Ovary (tissue), 9 donors: Measurements from ENCODE around the gene NPW. TPM values are rescaled to one million over a fixed set of nuclear protein-coding genes. Genes with fewer than 3 reads are reported as not detected.

ENCODE experiments used
- DNase-seq, 5 donors: peaks; one replicate each; pipeline ENCODE4 v3.0.0-alpha.2; 2019 to 2020
- H3K27ac ChIP-seq, 2 donors: fragments of 200-600 bp; one replicate each; pipeline versions ENCODE4 v1.5.1 to v1.8.0; 2019 to 2022
- H3K27me3 ChIP-seq: fragments of 200-600 bp; one replicate; pipeline ENCODE4 v1.8.0; 2022
- H3K36me3 ChIP-seq: fragments of 200-600 bp; sonication (generic); one replicate; pipeline ENCODE4 v1.5.1; 2019
- H3K4me1 ChIP-seq: one replicate; pipeline ENCODE4 v1.8.1; 2013; ENCODE audit warnings: mild to moderate bottlenecking, moderate library complexity; ENCODE audit not compliant: insufficient read depth
- H3K4me3 ChIP-seq: fragments of 200-600 bp; sonication (generic); one replicate; pipeline ENCODE4 v1.5.1; 2017
- H3K9me3 ChIP-seq, 2 donors: fragments of 200-600 bp in 1 of 2; sonication (generic) in 1 of 2; one replicate each; pipeline versions ENCODE4 v1.5.1 to v1.8.1; 2013 to 2019; ENCODE audit warnings: mild to moderate bottlenecking in 1 of 2, moderate library complexity in 1 of 2
- CTCF ChIP-seq, 3 donors: fragments of 450-650 bp in 2 of 3; fragments of 200-600 bp in 1 of 3; IDR thresholded peaks; one replicate each; pipeline versions ENCODE4 v1.5.1 to v1.8.0; 2016 to 2022; ENCODE audit warnings: antibody characterized with exemption in 3 of 3, mild to moderate bottlenecking in 1 of 3
- EP300 ChIP-seq: sonication (generic); formaldehyde crosslinking; IDR thresholded peaks from one replicate; pipeline ENCODE4 v1.6.1; 2017; ENCODE audit warnings: antibody characterized with exemption
- POLR2A ChIP-seq: fragments of 450-650 bp; IDR thresholded peaks from one replicate; pipeline ENCODE4 v1.6.1; 2017; ENCODE audit warnings: antibody characterized with exemption, mild to moderate bottlenecking, moderate library complexity
- WGBS, 3 donors: extraction: QIAGEN DNeasy Blood & Tissue Kit in 1 of 3; methylation state at CpG; one replicate each; pipeline versions ENCODE4 v1.1.5 to v1.1.7; 2013 to 2017; 5-methylcytosine and 5-hydroxymethylcytosine counted together
- intact Hi-C, 4 donors: fragments of 100-400 bp; cut with DNase I; formaldehyde crosslinking; loops; one replicate each; pipeline versions ENCODE4 v1.11.0 to v1.15.1; 2022 to 2023
- polyA plus RNA-seq, 2 donors: library from polyadenylated mRNA; stranded (reverse); fragments of 200-250 nt in 1 of 2; fragments of 350-450 nt in 1 of 2; fragmentation: Illumina TruSeq in 1 of 2; extraction: RNeasy Lipid Tissue Mini Kit (QIAGEN cat#74804) in 1 of 2; gene quantifications; one replicate each; pipeline ENCODE4 v1.2.3, GENCODE V29; 2013 to 2014
- total RNA-seq, 7 donors: library from RNA; depleted of rRNA in 2 of 7; stranded (reverse); fragments of >200 nt in 2 of 7; fragmentation: NEBNext Ultra II Directional in 3 of 7; extraction: Animal tissue kit (Norgen Biotek cat#: 25700) in 3 of 7; gene quantifications; one replicate each; pipeline versions ENCODE4 v1.1.0 to v1.2.4, GENCODE V29; 2016 to 2023
- donor health status: DM: no; HTN: no; CAD: no; lungs with moderate emphysema.
- donor health status: DM: no; HTN: no; CAD: no.
- donor health status: Bipolar disorder and iron deficiency.
- donor health status: DM: yes; HTN: yes; CAD: no.
- donor health status: DM: no; HTN: no; CAD: no.
- donor health status: DM: yes; HTN: yes; CAD: no.

Gene NPW
- total and polyA plus RNA-seq, 9 donors = 0.17 to 1.1 (median 0.62) TPM; not detected in 5

DNA sequence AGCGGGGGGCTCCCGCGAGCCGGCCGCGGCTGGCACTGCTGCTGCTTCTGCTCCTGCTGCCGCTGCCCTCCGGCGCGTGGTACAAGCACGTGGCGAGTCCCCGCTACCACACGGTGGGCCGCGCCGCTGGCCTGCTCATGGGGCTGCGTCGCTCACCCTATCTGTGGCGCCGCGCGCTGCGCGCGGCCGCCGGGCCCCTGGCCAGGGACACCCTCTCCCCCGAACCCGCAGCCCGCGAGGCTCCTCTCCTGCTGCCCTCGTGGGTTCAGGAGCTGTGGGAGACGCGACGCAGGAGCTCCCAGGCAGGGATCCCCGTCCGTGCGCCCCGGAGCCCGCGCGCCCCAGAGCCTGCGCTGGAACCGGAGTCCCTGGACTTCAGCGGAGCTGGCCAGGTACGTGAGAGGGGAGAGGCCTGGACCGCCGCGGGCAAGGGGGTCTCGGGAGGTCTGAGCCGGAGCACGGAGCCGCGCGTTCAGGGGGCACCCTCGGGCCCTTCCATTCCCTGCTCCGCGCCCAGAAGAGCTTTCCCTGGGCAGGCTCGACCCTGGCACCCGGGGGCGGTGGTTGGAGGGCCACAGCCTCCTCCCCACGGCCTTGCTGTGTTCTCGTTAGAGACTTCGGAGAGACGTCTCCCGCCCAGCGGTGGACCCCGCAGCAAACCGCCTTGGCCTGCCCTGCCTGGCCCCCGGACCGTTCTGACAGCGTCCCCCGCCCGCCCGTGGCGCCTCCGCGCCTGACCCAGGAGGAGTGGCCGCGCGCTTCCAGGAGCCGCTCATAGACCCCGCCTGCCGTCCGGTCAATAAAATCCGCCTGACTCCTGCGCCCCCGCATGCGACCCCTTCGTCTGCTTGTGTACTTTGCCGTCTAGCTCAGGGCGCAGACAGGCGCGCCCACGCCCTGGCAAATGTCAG is 591 bp downstream of the NPW start:
- Histone ChIP-seq H3K27me3 (no peaks in the 10 kb centered on the region), H3K9me3 (no peaks in the 10 kb centered on the region), H3K27ac (no peak overlapping the region), H3K4me3 (no peak overlapping the region), H3K36me3 (no peaks in the 10 kb centered on the region), H3K4me1 (peaks cover 11% of the 10 kb centered on the region)
- intact Hi-C loops = loop anchor here in 2 of 4 donors (5.0 kb wide), 1 partner anchor 122 kb away; no protein-coding TSS in a partner anchor
- 1% methylated on average over 49 to 96 of the region's 96 CpGs for WGBS, 3 donors
- no peak for TF ChIP-seq CTCF (IDR thresholded peaks at IDR 0.05)
- no peak for TF ChIP-seq POLR2A
- no peak for TF ChIP-seq EP300
- DNase-seq = peak in 2 of 5 donors; percentile 22 to 40

DNA sequence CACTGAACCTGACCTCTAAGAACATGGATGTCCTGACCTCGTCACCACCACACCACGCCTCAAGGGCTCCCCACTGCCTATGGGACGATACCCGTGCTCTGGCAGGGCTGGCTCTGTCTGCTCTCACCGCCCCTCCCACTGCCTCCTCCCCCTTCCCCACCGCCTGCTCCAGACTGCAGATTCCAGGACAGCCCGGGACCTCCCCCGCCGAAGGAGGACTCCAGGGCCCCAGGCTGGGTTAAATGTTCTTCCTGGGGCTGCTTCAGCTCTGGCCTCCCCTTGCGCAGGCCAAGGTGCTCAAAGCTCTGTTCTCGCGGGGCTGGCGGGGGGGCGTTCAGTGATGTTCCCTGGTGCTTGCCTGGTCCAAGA is 3.1 kb downstream of the NPW start:
- H3K36me3 ChIP-seq = no peaks in the 10 kb centered on the region
- intact Hi-C loops = loop anchor here in 3 of 4 donors (2.0 to 5.0 kb wide), 2 partner anchors 118 to 120 kb away; no protein-coding TSS in a partner anchor
- H3K27ac ChIP-seq = no peak overlapping the region
- H3K9me3 ChIP-seq = no peaks in the 10 kb centered on the region
- H3K27me3 ChIP-seq = no peaks in the 10 kb centered on the region
- peaks cover 11% of the 10 kb centered on the region for H3K4me1 ChIP-seq
- no peak for DNase-seq
- peak overlapping the region; percentile 31 for H3K4me3 ChIP-seq
- TF ChIP-seq POLR2A (no peak), EP300 (no peak), CTCF (IDR thresholded peaks at IDR 0.05) (no peak)
- 1 to 3% (median 2%) methylated on average over 10 to 14 of the region's 14 CpGs for WGBS, 3 donors

- WGBS, 3 donors = 12 to 19% (median 15%) methylated on average over 36 to 53 of the region's 53 CpGs
- peaks cover 17% of the 10 kb centered on the region for H3K4me1 ChIP-seq
- intact Hi-C loops = loop anchor here in 3 of 4 donors (2.0 to 5.0 kb wide), 2 partner anchors 117 to 119 kb away; no protein-coding TSS in a partner anchor
Measured at GRCh38 chr16:2023092-2024031, 3.8 kb downstream of the NPW start.

More at GRCh38 chr16:2023092-2024031, 3.8 kb downstream of the NPW start:
- H3K27ac ChIP-seq = peak overlapping the region; percentile 24 to 37
- TF ChIP-seq EP300 (no peak), POLR2A (peak; percentile 41), CTCF (IDR thresholded peaks at IDR 0.05) (peak; percentile 93 to 99 (median 99))
- H3K36me3 ChIP-seq = no peaks in the 10 kb centered on the region
- H3K27me3 ChIP-seq = no peaks in the 10 kb centered on the region
- DNase-seq = peak; percentile 88 to 97 (median 94)
- H3K9me3 ChIP-seq = no peaks in the 10 kb centered on the region
- peak overlapping the region; percentile 31 for H3K4me3 ChIP-seq
